GM12865 (cell line): ENCODE data around the gene ATP6V1B1.

Experiments
- DNase-seq: peaks from one replicate; pipeline ENCODE4 v3.0.0; 2010; ENCODE audit warnings: low read depth
- H3K4me3 ChIP-seq: 2 replicates; pipeline ENCODE4 v1.5.1; 2011; ENCODE audit warnings: mild to moderate bottlenecking, low read depth, low read length, control low read depth
- TF ChIP-seq, protein P1 (sequence below): IDR thresholded peaks from 2 replicates; pipeline ENCODE4 v1.5.1; 2011; ENCODE audit warnings: low read length, control low read depth, low read depth, inconsistent platforms; ENCODE audit not compliant: insufficient read depth; ENCODE audit errors: missing control alignments

The ATP6V1B1 gene

DNA sequence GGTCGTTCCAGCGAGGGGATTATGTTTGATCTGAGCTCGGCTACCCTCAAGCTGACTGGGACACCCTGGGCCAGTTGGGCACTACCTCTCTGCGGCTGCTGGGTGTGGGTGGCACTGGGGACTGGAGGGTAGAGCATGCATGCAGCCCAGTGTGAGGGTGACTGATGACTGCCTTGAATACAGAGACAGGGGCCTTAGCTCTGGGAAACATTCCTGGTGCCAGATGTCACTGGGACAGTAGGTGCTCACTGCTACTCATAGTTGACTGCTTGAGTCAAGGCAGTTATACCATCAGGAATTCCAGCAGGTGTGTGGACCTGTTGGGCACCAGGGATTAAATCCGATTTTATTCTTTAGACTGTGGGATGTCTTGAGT is 33.6 kb upstream of the ATP6V1B1 start:
- H3K4me3 ChIP-seq: no peak overlapping the region
- TF ChIP-seq, protein P1, sequence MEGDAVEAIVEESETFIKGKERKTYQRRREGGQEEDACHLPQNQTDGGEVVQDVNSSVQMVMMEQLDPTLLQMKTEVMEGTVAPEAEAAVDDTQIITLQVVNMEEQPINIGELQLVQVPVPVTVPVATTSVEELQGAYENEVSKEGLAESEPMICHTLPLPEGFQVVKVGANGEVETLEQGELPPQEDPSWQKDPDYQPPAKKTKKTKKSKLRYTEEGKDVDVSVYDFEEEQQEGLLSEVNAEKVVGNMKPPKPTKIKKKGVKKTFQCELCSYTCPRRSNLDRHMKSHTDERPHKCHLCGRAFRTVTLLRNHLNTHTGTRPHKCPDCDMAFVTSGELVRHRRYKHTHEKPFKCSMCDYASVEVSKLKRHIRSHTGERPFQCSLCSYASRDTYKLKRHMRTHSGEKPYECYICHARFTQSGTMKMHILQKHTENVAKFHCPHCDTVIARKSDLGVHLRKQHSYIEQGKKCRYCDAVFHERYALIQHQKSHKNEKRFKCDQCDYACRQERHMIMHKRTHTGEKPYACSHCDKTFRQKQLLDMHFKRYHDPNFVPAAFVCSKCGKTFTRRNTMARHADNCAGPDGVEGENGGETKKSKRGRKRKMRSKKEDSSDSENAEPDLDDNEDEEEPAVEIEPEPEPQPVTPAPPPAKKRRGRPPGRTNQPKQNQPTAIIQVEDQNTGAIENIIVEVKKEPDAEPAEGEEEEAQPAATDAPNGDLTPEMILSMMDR: no peak
- no peak for DNase-seq

DNA sequence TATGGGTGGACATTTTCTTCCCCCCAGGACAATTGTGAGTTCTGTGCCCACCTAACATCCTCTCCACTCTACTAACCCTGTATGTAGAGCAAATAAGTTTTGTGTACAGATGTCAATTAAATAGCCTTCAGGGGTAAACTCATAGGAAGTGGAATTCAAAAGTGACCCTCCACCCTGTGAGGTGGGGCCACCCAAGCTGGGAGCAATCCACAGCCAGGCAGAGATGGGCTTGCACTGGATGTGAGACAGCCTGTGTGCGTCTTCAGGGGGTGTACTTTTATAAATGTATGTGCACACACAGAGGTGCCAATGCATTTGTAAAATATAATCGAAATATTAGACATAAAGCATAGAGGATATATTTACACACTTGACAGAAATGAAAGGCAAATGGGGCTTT is 33.1 kb upstream of the ATP6V1B1 start:
- TF ChIP-seq, protein P1: no peak
- no peak for DNase-seq
- no peak overlapping the region for H3K4me3 ChIP-seq

DNA sequence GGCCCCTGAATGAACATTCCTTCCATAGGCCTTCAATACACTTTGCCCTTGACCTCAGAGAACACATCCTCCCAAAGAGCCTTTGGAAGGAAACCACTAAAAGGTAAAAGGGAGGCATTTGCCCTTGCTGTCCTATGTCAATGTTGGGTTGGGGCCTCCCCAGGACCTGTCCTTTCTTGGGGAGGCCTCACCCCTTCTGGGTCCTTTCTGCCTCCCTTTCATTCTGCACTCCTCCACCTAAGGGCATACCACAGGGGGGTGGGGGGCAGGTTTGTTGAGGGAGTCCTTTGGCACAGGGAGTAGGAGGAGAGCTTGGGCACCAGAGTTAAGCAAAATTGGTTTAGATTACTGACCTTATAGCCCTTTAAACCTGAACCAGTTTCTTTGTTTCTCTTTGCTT is 32.5 kb upstream of the ATP6V1B1 start:
- DNase-seq: no peak
- TF ChIP-seq, protein P1: no peak
- no peak overlapping the region for H3K4me3 ChIP-seq

DNA sequence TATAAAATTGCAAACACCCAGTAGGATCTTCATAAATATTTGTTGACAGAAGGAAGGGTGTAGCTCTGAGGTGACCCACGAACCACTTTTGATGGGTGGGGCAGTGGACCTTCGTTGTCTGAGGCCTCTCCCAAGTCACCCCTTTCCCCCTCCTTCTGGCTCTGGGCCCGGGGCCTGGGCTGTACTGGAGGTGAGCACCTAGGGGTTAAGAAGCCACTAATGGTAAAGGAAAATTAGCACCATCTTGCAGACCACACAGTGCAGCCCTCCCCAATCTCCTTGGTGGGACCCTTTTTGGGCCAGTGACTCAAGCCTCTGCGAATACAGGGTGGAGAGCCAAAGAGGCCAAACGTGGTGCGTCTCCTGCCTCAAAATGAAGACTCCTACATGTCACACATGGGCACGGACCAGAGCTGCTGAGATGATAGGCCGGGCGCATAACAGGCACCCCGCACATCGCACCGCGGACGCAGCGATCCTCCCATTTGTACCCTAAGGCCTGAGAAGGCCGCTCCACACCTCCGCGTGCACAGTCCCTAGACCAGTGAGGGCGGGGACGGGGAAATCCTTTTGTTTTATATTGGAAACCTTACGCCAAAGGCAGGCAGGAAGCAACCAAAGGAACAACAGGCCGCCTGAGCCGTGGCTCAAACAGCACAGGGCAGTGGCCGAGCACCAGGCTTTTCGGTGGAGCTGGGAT is 31.9 kb upstream of the ATP6V1B1 start:
- TF ChIP-seq, protein P1: no peak
- H3K4me3 ChIP-seq: no peak overlapping the region
- DNase-seq: no peak

DNA sequence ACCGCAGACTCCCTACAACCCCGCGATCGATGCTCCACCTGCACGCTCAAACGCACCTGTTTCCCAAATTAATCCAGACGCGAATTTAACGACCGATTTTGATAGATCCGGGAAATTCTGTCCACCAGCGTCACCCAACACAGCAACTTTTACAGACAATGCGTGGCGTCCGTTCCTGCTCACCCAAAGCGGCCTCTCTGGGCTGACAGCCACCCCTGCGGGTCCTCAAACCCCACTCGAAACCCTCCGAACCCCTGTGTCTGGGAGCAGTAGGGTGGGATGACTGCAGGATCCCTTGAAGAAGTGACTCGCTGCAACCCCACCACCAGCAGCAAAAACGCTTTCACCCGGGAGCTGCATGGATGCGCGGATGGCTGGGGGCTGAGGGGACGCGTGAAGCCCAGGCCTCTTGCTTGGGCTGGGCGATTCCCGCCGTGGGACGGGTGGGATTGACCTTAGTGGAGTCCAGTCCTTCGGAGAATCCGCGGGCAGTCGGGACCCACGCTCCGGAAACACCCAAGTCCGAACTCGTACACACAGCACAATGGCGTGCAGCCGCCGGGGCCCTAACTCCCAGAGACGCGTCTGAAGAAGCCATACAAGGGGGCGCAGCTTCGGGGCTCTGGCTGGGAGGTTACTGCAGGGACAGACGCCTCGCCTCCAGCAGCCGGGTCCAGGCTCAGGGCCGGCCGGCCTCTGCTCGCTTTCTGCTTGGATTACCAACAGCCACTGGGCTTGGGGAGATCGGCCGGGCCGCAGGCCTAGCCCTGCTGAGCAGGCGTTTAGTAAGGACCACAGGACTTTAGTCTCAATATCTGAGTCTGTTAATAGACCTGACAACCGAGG is 31.1 kb upstream of the ATP6V1B1 start:
- TF ChIP-seq, protein P1: no peak
- DNase-seq: no peak
- no peak overlapping the region for H3K4me3 ChIP-seq

DNA sequence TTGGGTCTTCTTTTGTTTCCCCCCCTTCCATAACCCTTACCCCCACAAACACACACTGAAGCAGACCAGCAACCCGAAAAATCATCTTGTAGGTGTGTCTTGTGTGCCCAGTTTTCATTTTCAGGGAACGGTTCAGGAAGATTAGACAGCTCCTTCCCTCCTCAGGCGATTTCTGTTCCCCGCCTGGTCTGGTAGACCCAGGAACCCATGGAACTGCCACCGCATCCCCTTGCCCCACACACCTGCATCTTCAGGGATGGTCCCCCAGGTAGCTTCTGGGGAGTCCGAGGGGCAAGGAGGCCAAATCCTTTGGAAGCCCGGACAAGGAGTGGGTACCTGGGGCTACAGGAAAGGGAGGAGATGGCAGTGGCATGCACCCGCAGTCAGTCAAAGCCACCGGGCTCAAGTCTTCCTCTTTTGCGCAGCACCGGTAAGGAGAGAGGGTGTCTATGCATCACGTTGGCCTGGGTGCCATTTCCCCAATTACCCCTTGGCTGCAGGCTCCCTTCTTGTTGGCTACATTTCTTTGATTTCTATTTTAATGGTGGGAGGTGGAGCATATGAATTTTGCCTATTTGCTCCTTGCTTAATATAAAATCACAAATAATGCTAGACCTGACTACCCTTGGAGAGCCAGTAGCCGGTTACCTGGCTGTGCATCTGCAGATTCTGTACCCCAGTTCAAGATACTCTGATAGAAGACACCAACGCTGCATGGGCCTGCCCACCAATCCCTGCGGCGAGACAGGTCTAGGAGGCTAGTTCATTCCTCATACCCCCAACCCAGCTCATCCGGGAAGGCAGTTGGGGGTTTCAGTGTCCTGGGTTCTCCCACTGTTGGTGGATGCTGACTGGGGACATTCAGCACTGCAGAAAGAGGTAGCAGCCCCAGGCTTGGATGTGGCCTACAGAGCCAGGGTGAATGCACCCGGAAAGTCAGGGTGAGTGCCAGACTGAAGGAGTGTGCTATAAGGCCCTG is 30.0 kb upstream of the ATP6V1B1 start:
- no peak overlapping the region for H3K4me3 ChIP-seq
- TF ChIP-seq, protein P1: no peak

More for the DNA sequence above, 30.0 kb upstream of the ATP6V1B1 start:
- DNase-seq: no peak
